ENCODE data around the gene RAB9A.

DNA sequence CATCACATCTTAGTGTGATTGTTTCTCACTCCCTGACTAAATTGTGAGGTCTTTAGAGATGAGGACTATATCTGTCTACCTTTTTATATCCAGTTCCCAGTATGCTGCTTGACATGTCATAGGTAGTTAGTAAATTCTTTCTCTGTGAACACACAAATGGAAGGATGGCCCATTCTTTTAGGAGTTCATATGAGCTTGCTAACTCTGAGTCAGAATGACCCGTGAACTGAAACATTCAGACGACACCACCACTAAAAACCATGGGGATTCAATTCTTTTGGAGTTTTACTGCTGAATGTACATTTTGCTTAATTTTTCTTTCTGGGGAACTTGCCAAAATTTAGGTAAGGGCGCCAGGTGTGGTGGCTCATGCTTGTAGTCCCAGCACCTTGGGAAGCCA, 59.6 kb downstream of the RAB9A start:
- TF ChIP-seq EP300 (IDR thresholded peaks at IDR 0.05; ENCODE audit: borderline replicate concordance in 1 of 2, low read depth in 2 of 2, low read length in 2 of 2) = no peak
- TF ChIP-seq POLR2A (IDR thresholded peaks at IDR 0.05; ENCODE audit: control extremely low read depth in 1 of 2, low read depth in 2 of 2, low read length in 2 of 2) = no peak
- no peak for TF ChIP-seq JUN (IDR thresholded peaks at IDR 0.05; ENCODE audit: low read depth, low read length)
- TF ChIP-seq, protein P1, sequence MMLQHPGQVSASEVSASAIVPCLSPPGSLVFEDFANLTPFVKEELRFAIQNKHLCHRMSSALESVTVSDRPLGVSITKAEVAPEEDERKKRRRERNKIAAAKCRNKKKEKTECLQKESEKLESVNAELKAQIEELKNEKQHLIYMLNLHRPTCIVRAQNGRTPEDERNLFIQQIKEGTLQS (IDR thresholded peaks at IDR 0.05; ENCODE audit: insufficient read depth, low read depth, low read length) = no peak
- no peak for TF ChIP-seq EZH2 (IDR thresholded peaks at IDR 0.05; ENCODE audit: low read depth, low read length, severe bottlenecking)
- TF ChIP-seq, protein P2, sequence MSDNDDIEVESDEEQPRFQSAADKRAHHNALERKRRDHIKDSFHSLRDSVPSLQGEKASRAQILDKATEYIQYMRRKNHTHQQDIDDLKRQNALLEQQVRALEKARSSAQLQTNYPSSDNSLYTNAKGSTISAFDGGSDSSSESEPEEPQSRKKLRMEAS (IDR thresholded peaks at IDR 0.05) = no peak
- no peak for TF ChIP-seq POLR2AphosphoS5 (IDR thresholded peaks at IDR 0.05; ENCODE audit: low read depth, low read length)
- no peak for TF ChIP-seq EGR1 (IDR thresholded peaks at IDR 0.05; ENCODE audit: borderline replicate concordance, low read depth, low read length)

All from H1 (cell line).